HT-29 (cell line): ENCODE results near the gene PLIN4. TPM values are rescaled to one million over a fixed set of nuclear protein-coding genes. Genes with fewer than 3 reads are reported as not detected.
A peak's percentile ranks its signal among the peaks of the same experiment; 100 is the strongest.

Experiments
- DNase-seq: peaks from one replicate; pipeline ENCODE4 v3.0.0-alpha.2; 2015; ENCODE audit warnings: low spot score
- total RNA-seq: library from RNA; depleted of rRNA; stranded (reverse); fragments of >200 nt; shearing (Covaris generic); gene quantifications from 2 replicates; pipeline ENCODE4 v1.2.3, GENCODE V29; 2014

PLIN4 gene
- total RNA-seq, 1 experiment from 2014 or later, result 8.5 TPM

DNA sequence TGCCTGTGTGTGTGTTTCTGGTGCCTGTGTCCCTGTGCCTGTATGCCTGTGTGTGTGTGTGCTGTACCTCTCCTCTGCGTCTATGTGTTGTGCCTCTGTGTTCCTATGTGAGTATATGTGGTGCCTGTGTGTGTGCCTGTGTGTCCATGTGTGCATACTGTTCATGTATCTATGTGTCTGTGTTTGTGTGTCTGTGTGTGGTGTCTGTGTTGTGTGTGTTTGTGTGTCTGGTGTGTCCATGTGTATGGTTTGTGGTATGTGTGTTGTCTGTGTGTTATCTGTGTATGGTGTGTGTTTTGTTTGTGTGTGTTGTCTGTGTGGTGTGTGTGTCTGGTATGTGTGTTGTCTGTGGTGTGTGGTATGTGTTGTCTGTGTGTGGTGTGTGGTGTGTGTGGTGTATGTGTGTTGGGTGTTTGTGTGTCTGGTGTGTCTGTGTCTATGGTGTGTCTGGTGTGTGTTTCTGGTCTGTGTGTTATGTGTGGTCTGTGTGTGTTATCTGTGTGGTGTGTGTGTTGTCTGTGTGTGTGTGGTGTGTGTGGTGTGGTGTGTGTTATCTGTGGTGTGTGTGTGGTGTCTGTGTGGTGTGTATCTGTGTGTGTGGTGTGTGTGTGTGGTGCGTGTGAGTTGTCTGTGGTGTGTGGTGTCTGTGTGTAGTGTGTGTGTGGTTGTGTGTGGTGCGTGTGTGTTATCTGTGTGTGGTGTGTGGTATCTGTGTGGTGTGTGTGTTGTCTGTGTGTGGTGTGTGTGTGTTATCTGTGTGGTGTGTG lies 25.8 kb downstream of the PLIN4 start:
- DNase-seq, result no peak

GRCh38 chr19:4491446-4491845 lies 26.8 kb downstream of the PLIN4 start:
- no peak for DNase-seq

- no peak for DNase-seq
Measured at GRCh38 chr19:4488496-4488895, 29.8 kb downstream of the PLIN4 start.

GRCh38 chr19:4487572-4487971 lies 30.7 kb downstream of the PLIN4 start:
- no peak for DNase-seq

- no peak for DNase-seq
Measured at GRCh38 chr19:4483385-4483784, 34.9 kb downstream of the PLIN4 start.

DNA sequence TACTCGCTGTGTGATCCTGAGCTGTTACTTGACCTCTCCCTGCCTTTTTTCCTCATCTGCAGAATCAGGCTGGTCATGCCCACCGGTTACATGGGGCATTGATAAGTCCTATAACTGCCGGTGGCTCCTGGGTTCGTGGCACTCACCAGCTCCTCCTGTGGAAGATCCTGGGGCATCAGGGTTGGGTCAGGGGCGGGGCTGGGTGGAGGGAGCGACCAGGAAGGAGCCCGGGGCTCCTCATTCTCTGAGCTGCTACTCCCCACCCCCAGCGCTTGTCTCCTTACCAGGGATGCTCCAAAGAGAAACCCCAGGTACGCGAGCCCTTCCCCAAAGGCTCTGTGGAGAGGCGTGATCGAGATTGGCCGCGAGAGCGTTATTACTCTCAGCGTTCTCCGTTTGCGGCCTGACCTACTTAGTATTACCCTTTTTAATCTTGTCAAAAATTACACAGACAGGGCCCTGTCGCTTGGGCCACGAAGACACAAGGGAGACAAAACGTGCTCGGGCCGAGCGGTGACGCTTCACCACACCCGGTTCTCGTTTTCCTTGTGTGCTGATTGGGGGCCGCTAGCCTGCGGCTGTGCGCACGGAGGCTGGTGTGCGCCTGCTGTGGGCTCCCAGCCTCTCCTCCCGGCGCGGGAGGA lies 35.4 kb downstream of the PLIN4 start:
- DNase-seq, result no peak

- no peak for DNase-seq
Measured at GRCh38 chr19:4477034-4477801, 41.1 kb downstream of the PLIN4 start.

DNA sequence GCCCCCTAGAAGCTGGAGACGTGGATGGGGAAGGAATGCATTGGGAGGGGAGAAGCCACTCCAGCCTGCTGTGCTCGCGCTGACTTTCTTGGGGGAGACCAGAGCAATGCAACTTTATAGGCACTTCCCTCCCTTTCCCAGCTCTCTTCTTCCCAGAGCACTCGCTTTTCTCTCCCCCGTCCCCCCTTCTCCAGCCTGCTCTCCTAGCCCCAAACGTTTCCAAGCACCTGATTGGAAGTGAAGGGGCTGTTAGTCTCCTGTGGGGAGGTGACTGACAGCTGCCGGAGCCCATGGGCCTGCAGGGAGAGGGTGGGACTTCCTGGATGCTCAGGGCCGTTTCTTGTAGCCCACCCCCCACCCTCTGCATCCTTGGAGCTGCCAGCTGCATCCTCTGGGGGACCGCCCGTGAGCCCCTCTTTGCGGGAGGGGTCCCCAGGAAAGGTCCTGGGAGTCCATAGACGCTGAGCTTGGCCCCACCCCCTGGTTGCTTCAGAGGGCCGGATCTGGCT lies 43.7 kb downstream of the PLIN4 start:
- DNase-seq, result no peak

DNA sequence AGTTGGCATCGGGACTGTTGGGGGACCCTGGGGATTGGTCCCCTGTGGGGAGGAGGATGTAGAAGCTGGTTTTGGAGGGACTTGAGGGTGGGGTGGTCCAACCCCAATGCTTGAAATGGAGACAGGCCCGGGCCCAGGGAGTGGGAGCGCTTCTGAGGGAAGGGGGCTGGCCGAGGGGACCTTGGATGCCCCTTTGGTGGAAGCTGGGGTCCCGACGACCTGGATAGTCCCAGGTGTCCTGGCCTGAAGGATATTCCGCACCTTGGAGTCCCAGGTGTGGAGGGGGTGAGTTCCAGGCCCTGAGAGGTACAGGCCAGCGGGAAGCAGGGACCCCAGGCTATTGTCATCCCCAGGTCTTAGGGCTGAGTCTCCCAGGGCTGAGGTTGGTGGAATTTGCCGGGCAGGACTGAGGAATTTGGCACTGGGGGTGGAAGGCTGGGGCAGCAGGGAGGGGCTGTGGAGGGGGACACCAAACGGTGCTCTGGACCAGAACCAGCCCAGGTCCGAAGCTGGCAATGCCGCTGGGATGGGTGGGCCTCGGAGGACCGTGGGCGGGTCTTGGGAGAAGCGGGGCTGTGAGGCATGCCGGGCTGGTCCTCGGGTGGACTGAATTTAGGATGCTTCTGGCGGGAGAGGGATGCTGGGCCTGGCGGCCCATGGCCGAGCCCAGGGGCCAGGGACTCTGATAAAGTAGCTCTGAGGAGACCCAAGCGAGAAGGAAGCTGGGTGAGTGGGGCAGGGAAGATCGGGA lies 44.3 kb downstream of the PLIN4 start:
- DNase-seq, result no peak

DNA sequence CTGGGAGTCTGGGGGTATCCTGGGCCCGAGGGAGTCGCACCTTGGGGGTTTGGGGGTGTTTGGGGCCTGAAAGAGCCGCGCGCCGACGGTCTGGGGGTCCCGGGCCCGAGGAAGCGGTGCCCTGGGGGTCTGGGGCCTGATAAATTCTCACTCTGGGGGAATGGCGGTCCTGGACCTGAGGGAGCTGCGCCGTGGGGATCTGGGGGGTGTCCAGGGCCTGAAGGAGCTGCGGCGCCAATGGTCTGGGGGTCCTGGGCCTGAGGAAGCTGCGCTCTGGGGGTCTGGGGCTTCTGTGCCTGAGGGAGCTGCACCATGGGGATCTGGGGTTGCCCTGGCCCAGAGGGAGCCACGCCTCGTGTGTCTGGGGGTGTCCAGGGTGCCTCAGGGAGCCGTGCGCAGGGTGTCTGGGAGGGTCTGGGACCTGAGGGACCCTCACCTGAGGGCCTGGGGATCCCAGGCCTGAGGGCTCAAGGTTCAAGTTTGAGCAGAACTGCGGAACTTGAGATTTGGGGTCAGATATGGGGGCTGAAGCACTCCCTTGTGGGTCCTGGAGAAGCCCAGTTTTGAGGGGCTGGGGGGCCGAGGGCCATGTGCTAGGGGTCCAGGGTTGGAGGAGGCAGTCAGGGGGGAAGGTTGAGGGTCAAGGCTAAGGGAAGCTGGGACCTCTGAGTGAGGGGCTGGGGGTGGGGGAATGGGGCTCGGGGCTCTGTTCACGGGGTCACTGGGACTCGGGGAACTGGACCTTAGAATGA lies 45.1 kb downstream of the PLIN4 start:
- DNase-seq, result no peak

DNA sequence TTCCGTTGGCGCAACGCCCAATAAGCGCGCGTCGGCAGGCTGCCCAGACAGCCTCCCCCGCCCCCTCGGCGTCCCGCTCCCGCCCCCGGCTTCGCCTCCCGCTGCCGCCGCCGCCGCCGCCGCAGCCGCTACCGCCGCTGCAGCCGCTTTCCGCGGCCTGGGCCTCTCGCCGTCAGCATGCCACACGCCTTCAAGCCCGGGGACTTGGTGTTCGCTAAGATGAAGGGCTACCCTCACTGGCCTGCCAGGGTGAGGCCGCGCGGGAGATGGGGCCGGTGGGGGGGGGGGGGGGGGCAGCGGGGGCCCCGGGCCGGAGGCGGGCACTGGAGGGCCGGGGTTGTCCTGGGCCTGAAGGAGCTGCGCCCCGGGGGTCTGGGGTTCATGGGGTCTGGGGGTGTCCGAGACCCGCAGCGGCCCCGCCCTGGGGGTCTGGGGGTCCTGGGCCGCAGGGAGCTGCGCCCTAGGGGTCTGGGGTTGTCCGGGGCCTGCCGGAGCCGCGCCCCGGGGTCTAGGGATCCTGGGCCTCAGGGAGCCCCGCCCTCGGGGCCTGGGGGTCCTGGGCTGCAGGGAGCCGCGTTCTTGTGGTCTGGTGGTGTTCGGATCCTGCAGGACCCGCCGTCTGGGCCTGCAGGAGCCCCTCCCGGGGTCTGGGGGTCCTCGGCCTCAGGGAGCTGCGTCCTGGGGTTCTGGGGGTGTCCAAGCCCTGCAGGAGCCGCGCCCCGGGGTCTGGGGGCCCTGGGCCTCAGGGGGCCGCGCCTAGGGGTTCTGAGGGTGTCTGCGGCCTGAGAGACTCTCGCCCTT lies 45.9 kb downstream of the PLIN4 start, which contains the start of gene HDGFL2:
TSS of gene HDGFL2 (plus strand) at position 124 of the 801 bp plus-strand sequence. CDS start at position 178, 54 bp downstream.
- no peak for DNase-seq

DNA sequence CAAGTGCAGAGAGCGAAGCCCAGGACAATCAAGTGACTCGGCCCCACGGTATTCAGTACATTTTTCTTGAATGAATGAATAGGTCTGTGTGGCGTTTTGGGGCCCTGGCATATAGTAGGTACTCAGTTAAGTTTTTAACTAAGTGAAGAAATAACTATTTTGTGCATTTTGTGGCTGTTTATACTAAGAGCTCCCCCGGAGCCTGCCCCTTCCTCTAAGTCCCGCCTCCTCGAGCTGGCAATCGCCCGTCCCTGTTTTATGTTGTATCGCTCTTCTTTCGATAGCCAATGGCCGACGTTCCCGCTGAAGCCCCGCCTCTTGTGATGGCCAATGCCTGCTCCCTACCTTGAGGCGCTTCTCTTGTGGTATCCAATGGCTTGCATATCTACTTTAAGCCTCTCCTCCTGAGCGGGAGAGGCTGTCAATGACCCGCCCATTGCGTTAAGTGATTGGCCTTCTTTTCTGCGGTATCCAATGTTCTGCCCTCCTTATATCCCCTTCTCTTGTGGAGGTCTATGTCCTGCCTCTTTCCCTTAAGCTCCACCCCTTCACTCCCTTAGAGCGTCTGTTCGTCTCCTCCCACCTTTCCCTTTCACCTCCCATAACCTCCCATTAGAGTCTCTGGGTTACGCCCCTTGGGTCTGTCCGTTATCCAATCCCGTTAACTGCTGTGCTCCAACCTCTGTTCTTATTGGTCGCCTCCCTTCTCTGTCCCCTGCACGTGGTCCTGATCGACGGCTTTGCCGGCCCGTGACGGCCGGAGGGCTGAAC lies 46.7 kb downstream of the PLIN4 start:
- peak; percentile 97 for DNase-seq

DNA sequence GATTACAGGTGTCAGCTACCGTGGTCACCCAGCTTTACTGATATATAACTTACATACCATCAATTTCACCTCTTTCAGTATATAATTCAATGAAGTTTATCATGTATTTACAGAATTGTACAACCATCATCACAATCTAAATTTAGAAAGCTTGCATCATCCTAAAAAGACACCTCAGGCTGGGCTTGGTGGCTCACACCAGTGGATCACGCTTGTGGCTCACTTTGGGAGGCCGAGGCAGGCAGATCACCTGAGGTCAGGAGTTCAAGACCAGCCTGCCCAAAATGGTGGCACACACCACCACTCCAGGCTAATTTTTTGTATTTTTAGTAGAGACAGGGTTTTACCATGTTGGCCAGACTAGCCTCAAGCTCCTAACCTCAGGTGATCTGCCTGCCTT lies 50.5 kb downstream of the PLIN4 start:
- DNase-seq, result no peak

- no peak for DNase-seq
Measured at GRCh38 chr19:4464815-4465581, 53.3 kb downstream of the PLIN4 start.

GRCh38 chr19:4457654-4458395 lies 60.5 kb downstream of the PLIN4 start, which contains the start of gene UBXN6:
Gene UBXN6, minus strand, starts transcription at chr19:4457794. Its CDS starts 97 bp downstream, at chr19:4457697.
- peak; percentile 97 for DNase-seq

GRCh38 chr19:4456843-4457653 lies 61.2 kb downstream of the PLIN4 start:
- DNase-seq, result peak; percentile 8

- DNase-seq, result peak; percentile 41
Measured at GRCh38 chr19:4456476-4456842, 61.8 kb downstream of the PLIN4 start.
